ENCODE data around the gene REEP1. TPM values are rescaled to one million over a fixed set of nuclear protein-coding genes. Genes with fewer than 3 reads are reported as not detected.

Gene REEP1
- total RNA-seq, 1 experiment from 2014 or later: 0.24 TPM

DNA sequence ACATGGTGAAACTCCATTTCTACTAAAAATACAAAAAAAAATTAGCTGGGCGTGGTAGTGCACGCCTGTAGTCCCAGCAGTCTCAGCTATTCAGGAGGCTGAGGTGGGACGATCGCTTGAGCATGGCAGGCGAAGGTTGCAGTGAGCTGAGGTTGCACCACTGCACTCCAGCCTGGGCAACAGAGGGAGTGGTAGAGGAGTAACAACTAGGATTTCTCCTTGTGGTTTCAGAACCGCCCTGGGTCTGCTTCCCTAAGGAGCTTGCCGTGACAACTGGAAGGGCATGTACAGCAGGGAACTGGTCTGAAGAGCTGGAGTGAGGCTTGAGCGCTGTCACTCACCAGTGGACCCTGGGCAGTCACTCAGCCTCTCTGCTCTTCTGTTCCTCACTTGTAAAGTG lies 29.1 kb downstream of the REEP1 start:
- no peaks in the 10 kb centered on the region for H3K4me1 ChIP-seq (replicated peaks)
- H3K9me3 ChIP-seq (replicated peaks): no peaks in the 10 kb centered on the region
- no peak overlapping the region for H3K4me3 ChIP-seq
- H3K27me3 ChIP-seq (replicated peaks): peaks cover 8% of the 10 kb centered on the region
- no peak for DNase-seq (ENCODE audit: low read depth in 1 of 2, low spot score in 2 of 2)
- H3K27ac ChIP-seq: no peak overlapping the region
- H3K36me3 ChIP-seq: no peaks in the 10 kb centered on the region

DNA sequence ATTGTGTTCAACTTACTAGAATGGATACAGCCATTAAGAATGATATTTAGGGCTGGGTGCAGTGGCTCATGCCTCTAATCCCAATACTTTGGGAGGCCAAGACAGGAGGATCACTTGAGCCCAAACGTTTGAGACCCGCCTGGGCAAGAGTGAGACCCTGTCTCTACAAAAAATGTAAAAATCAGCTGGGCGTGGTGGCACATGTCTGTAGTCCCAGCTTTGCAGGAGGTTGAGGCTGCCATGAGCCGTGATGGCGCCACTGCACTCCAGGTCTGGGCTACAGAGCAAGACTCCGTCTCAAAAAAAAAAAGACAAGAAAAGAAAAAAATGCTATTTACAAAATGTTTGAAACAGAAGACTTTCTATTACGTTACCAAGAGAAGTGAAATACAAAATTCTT lies 30.0 kb downstream of the REEP1 start:
- Histone ChIP-seq H3K4me1 (replicated peaks) (no peaks in the 10 kb centered on the region), H3K36me3 (no peaks in the 10 kb centered on the region), H3K27me3 (replicated peaks) (peaks cover 8% of the 10 kb centered on the region), H3K9me3 (replicated peaks) (no peaks in the 10 kb centered on the region), H3K27ac (no peak overlapping the region), H3K4me3 (no peak overlapping the region)
- DNase-seq (ENCODE audit: low read depth in 1 of 2, low spot score in 2 of 2): no peak

DNA sequence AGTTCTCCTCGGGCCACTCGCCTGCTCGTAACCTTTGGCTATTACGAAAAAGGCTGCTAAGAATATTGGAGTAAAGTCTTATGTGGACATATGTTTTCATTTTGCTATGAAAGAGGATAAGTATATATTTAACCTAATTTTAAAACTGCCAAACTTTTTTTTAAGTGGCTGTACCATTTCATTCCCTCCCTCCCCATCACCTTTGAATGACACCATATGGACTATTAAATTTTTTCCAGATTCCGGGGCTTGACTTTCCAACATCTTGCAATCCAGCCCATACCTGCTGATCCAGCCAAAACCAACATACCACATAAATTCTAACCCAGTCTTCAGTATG lies 31.5 kb downstream of the REEP1 start:
- Histone ChIP-seq H3K27ac (no peak overlapping the region), H3K36me3 (no peaks in the 10 kb centered on the region), H3K4me1 (replicated peaks) (no peaks in the 10 kb centered on the region), H3K9me3 (replicated peaks) (no peaks in the 10 kb centered on the region), H3K4me3 (no peak overlapping the region), H3K27me3 (replicated peaks) (peaks cover 13% of the 10 kb centered on the region)
- no peak for DNase-seq (ENCODE audit: low read depth in 1 of 2, low spot score in 2 of 2)

DNA sequence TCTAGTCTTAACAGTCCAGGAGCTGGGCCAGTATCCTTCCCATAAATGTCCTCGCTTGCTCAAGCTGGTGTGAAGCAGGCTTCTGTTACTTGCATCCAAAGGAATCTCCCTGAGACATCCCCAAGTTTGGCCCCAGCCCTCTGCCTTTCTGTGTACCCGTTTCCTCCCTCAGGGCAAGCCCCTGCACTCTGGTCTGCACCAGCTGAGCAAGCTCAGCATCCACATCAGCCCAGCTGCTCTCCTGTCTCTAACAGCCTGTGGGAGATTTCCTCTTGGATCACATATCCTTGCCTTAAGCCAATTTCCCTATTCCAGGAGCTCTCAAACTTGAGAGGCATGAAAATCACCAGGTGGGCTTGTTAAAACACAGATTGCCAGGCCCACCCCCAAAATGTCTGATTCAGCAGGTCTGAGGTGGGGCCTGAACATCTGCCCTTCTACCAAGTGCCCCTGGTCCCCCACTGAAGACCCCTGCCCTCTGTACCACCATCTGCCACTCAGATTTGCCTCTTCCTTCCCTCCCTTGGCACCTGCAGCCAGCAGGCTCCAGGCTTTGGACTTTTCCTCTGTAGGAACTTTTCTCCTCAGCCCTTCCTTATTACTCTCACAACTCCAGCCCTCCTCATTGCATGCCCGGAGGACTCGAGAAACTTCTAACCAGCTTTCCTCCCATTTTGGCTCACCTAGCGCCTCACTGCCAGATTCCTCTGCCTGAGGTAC lies 32.1 kb downstream of the REEP1 start:
- Histone ChIP-seq H3K36me3 (no peaks in the 10 kb centered on the region), H3K9me3 (replicated peaks) (no peaks in the 10 kb centered on the region), H3K4me1 (replicated peaks) (no peaks in the 10 kb centered on the region), H3K27me3 (replicated peaks) (peaks cover 8% of the 10 kb centered on the region), H3K27ac (no peak overlapping the region), H3K4me3 (no peak overlapping the region)
- DNase-seq (ENCODE audit: low read depth in 1 of 2, low spot score in 2 of 2): no peak

DNA sequence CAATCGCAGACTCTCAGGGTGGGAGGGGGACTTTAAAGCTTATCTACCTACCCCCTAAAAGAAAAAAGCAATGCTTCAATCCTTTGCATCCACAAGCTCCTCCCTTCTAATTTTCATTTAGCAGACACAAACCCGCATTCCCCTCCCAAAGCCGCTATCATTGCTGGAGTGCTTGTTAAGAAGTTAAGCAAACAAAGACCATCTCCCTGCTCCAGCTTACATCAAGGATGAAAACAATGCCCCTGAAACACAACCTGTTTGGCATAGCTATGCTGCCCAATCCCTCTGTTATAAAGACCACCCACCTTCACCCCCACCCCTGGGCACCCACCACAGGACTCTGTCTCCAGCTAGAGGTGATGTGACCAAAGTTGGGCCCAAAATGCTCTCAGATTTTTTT lies 33.0 kb downstream of the REEP1 start:
- peaks cover 6% of the 10 kb centered on the region; the same call in 1 of the 2 replicates for H3K27me3 ChIP-seq (replicated peaks)
- H3K4me1 ChIP-seq (replicated peaks): no peaks in the 10 kb centered on the region

DNA sequence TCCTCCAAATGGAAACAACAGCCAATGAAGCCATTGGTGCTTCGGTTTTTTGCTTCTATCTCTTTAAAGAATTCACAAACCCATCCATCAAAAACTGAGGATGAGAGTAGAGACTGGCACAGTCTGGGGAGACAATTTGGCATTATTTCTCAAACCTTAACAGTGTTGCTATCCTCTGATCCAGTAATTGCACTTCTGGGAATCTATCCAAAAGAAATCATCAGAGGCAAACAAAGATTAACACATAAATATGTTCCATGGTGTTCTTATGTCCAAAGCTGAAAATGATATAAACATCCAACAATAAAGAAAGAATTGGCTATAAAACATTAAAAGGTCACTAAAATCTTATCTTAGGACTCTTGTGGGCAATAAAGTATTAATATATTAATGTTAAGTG lies 35.1 kb downstream of the REEP1 start:
- Histone ChIP-seq H3K4me3 (no peak overlapping the region), H3K4me1 (replicated peaks) (no peaks in the 10 kb centered on the region), H3K27ac (no peak overlapping the region), H3K27me3 (replicated peaks) (peaks cover 7% of the 10 kb centered on the region; the same call in 1 of the 2 replicates), H3K36me3 (no peaks in the 10 kb centered on the region), H3K9me3 (replicated peaks) (no peaks in the 10 kb centered on the region)
- DNase-seq (ENCODE audit: low read depth in 1 of 2, low spot score in 2 of 2): no peak

More for the DNA sequence above, 33.0 kb downstream of the REEP1 start:
- Histone ChIP-seq H3K9me3 (replicated peaks) (no peaks in the 10 kb centered on the region), H3K27ac (no peak overlapping the region), H3K36me3 (no peaks in the 10 kb centered on the region), H3K4me3 (no peak overlapping the region)
- no peak for DNase-seq (ENCODE audit: low read depth in 1 of 2, low spot score in 2 of 2)

DNA sequence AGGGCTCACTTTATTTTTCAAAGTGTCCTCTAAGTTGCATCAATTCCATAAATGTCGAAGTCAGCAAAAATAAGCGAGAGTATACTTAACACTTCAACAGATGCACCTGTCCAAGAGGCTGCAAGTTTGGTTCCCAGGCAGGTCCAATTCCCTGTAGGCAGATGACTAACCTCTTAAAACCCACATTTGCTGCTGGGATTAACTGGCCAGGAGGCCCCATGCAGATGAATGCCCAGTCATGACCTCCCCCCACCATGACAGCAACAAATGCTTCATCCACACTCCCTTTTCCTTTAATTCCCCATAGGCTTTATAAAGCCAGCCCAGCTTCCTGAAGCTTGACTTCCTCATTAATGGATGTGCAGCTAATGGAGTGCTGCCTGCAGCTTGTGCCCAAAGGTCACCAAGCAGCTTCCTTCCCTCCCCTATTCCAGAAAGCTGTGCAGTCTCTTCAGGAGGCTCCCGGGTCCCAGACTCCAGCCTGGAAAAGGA lies 35.7 kb downstream of the REEP1 start:
- no peak for DNase-seq (ENCODE audit: low read depth in 1 of 2, low spot score in 2 of 2)
- H3K9me3 ChIP-seq (replicated peaks): no peaks in the 10 kb centered on the region
- H3K36me3 ChIP-seq: no peaks in the 10 kb centered on the region
- no peak overlapping the region for H3K4me3 ChIP-seq
- no peak overlapping the region for H3K27ac ChIP-seq
- peaks cover 7% of the 10 kb centered on the region; the same call in 1 of the 2 replicates for H3K27me3 ChIP-seq (replicated peaks)
- H3K4me1 ChIP-seq (replicated peaks): no peaks in the 10 kb centered on the region

DNA sequence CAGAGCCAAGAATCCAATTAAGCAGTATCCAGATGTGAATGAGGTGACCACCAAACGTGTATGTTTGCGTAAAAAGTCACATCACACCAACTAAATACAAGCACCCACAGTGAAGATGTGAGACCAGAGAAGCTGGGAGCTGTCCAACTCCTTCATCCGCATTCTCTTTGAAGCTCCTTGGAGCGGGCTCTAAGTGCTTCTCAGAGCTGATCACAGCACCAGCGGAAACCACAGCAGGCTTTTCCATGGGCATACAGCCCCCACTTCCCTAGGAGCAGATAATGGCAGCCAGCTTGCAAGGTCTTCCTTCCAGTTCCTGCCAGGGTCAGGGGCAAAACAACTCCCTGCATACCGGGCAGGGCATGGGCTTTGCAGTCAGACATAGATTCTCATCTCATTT lies 36.4 kb downstream of the REEP1 start:
- no peaks in the 10 kb centered on the region for H3K36me3 ChIP-seq
- no peak overlapping the region for H3K27ac ChIP-seq
- peaks cover 10% of the 10 kb centered on the region; the same call in 1 of the 2 replicates for H3K27me3 ChIP-seq (replicated peaks)
- no peak for DNase-seq (ENCODE audit: low read depth in 1 of 2, low spot score in 2 of 2)
- no peaks in the 10 kb centered on the region for H3K9me3 ChIP-seq (replicated peaks)
- H3K4me3 ChIP-seq: no peak overlapping the region
- no peaks in the 10 kb centered on the region for H3K4me1 ChIP-seq (replicated peaks)

DNA sequence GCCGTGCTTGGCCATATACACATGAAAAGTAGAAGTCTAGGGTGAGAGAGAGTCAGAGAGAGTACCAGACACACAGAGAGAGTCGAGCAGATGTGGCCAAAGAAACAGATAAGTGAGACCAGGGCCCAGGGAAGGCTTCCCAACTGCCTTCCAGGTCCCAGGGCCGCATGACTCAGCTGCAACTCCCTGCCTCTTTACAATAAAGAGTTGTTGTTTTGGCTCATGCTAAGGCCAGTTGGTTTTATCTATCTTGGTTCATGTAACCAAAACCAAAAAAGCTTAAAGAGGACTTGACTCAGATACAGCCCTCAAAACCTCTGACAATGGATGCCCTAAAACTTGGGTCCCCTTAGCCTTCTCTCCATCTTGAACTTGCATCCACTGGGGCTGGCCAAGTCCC lies 36.9 kb downstream of the REEP1 start:
- H3K27me3 ChIP-seq (replicated peaks): peaks cover 10% of the 10 kb centered on the region; the same call in 1 of the 2 replicates
- no peaks in the 10 kb centered on the region for H3K4me1 ChIP-seq (replicated peaks)
- H3K9me3 ChIP-seq (replicated peaks): no peaks in the 10 kb centered on the region
- no peak overlapping the region for H3K4me3 ChIP-seq
- DNase-seq (ENCODE audit: low read depth in 1 of 2, low spot score in 2 of 2): no peak
- no peak overlapping the region for H3K27ac ChIP-seq
- H3K36me3 ChIP-seq: no peaks in the 10 kb centered on the region

DNA sequence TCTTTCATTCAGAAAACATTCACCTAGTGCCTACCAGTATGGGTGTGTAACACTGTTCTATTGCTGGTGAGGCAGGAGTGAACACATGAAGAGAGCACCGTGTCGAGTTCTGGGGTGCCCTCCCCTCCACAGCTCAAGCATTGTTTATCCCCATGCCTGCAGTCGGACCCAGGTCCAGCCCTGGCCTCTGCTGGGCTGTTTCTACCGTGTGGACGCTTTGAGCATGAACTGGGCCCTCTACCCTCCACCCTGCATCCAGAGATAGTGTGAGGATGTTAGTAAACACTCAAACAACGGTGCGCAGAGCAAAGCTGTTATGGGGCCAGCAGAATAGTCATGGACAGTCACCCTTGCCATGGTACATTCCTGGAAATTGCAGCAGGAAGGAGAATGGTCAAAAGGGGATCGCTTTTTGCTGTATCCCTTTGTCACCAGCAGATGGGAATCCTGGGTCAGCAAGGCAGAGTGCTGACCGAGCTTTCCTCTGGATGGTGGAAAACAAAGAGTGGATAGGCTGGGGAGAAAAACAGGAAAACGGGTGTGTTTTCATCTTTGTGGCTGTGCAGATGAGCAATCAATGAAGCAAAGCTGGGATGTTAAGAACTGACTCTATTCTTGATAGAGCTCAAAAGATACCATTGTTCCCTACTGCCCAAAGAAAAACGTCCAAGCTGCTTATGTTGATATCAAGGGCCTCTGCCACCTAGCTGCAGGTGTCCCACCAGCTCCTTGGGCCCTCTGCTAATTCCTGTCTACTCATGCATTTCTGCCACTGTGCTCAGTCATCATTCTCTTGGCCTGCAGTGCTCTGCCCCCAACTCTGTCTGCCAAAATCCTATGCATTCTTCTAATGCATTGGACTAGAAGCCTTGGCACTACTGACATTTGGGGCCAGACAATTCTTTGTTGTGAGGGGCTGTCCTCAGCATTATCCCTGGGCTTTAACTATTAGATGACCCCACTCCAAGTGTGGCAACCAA lies 38.7 kb downstream of the REEP1 start:
- DNase-seq (ENCODE audit: low read depth in 1 of 2, low spot score in 2 of 2): no peak

DNA sequence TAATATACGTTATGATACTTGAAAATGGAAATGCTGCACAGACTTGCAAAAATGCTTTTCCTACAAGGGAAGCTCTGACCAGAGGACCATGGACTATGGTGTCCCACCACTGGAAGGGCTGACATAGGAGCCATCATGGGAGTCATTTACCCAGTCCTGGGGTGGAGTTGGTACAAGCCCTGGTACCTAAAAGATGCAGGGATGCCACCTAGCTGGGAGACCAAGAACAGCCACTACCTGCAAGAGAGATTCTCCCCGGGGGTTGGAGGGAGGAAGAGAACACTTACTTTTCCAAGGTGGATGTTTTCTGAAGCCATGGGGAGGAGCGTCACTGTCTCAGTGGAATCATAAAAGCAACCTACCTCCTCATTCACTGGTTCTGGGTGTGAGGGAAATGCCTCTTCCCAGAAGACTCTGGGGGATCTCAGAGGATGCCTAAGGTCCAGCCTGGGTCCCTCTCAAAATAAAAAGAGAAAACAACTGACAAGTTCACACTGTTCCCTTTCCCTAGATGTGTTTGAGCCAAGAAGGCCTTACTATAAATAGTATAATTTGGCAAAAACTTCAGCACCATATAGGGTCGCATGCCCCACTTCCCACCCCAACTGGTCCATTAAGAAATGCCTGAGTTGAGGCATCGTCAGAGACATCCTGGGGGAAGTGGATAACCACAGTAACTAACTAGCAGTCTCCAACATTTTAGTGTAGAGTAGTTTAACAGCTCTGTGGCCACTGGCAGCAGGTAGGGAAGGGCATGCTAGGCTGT lies 39.9 kb downstream of the REEP1 start:
- Histone ChIP-seq H3K4me1 (replicated peaks) (no peaks in the 10 kb centered on the region), H3K27ac (no peak overlapping the region), H3K27me3 (replicated peaks) (peaks cover 10% of the 10 kb centered on the region; the same call in 1 of the 2 replicates), H3K9me3 (replicated peaks) (no peaks in the 10 kb centered on the region), H3K36me3 (no peaks in the 10 kb centered on the region), H3K4me3 (no peak overlapping the region)
- DNase-seq (ENCODE audit: low read depth in 1 of 2, low spot score in 2 of 2): no peak

More for the DNA sequence above, 38.7 kb downstream of the REEP1 start:
- no peak overlapping the region for H3K27ac ChIP-seq
- peaks cover 10% of the 10 kb centered on the region; the same call in 1 of the 2 replicates for H3K27me3 ChIP-seq (replicated peaks)
- H3K4me1 ChIP-seq (replicated peaks): no peaks in the 10 kb centered on the region
- H3K36me3 ChIP-seq: no peaks in the 10 kb centered on the region
- no peaks in the 10 kb centered on the region for H3K9me3 ChIP-seq (replicated peaks)
- no peak overlapping the region for H3K4me3 ChIP-seq

DNA sequence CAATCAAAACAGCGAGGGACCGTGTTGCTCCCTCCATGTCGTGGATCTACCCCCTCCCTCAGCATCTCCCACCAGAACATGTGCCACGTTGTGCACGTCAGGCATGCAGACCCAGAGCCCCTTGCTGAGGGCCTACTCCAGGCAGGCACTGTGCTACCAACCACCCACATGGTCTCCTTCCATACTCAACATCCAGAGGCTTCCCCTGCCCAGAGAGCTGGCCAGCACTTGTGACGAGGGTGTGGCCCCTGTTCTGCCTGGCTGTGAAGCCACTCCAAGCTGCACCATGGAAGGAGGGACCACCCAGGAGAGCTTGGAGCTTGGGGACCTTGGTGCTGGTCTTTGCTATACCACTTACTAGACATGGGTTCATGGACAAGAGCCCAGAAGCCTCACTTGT lies 40.5 kb downstream of the REEP1 start:
- Histone ChIP-seq H3K4me3 (no peak overlapping the region), H3K36me3 (no peaks in the 10 kb centered on the region), H3K27ac (no peak overlapping the region), H3K9me3 (replicated peaks) (no peaks in the 10 kb centered on the region), H3K4me1 (replicated peaks) (no peaks in the 10 kb centered on the region), H3K27me3 (replicated peaks) (peaks cover 14% of the 10 kb centered on the region)
- no peak for DNase-seq (ENCODE audit: low read depth in 1 of 2, low spot score in 2 of 2)

DNA sequence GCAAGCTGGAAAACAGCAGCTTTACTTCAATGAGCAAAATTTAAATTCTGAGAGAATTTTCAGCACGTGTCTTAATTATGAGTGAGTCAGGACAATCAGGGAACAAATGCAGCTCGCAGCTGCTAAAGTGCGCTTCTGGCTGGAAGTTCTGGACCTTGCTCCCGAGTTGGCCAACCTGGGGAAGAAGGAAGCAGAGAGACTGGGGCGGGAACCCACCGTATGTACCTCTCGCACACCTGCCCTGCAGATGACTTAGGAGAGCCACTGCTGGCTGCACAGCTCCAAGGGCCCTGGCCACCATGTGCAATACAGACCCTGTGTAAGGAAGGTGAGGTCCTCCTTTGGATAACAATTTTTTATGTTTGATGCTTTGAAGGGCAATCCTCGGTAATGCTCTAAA lies 42.4 kb downstream of the REEP1 start:
- no peak overlapping the region for H3K4me3 ChIP-seq
- no peak for DNase-seq (ENCODE audit: low read depth in 1 of 2, low spot score in 2 of 2)
- no peaks in the 10 kb centered on the region for H3K36me3 ChIP-seq
- H3K9me3 ChIP-seq (replicated peaks): no peaks in the 10 kb centered on the region
- H3K4me1 ChIP-seq (replicated peaks): no peaks in the 10 kb centered on the region
- no peak overlapping the region for H3K27ac ChIP-seq
- peaks cover 10% of the 10 kb centered on the region for H3K27me3 ChIP-seq (replicated peaks)
